ENCODE results near the gene HADHB. TPM values are rescaled to one million over a fixed set of nuclear protein-coding genes. Genes with fewer than 3 reads are reported as not detected.

Gene HADHB
- total RNA-seq, 2 donors from 2014 or later: 119 to 130 TPM

GRCh38 chr2:26202981-26203490 lies 41.7 kb upstream of the HADHB start:
- no peak for DNase-seq (ENCODE audit: low spot score)
- H3K4me1 ChIP-seq (replicated peaks): no peaks in the 10 kb centered on the region
- no peaks in the 10 kb centered on the region for H3K9me3 ChIP-seq
- no peak overlapping the region for H3K27ac ChIP-seq
- TF ChIP-seq POLR2AphosphoS5 (IDR thresholded peaks at IDR 0.05) (no peak), CTCF (IDR thresholded peaks at IDR 0.05) (no peak), POLR2A (IDR thresholded peaks at IDR 0.05) (no peak)
- H3K36me3 ChIP-seq: no peaks in the 10 kb centered on the region
- H3K4me3 ChIP-seq: no peak overlapping the region
- H3K27me3 ChIP-seq (replicated peaks; ENCODE audit: insufficient read depth): no peaks in the 10 kb centered on the region
- intact Hi-C loops (cut with DNase I): no loop called here
- WGBS: 30% methylated on average over 1 of the region's 1 CpG

GRCh38 chr2:26203906-26204305 lies 40.8 kb upstream of the HADHB start:
- 86% methylated on average over 7 of the region's 7 CpGs for WGBS
- DNase-seq (ENCODE audit: low spot score): no peak
- Histone ChIP-seq H3K4me1 (replicated peaks) (no peaks in the 10 kb centered on the region), H3K27me3 (replicated peaks; ENCODE audit: insufficient read depth) (no peaks in the 10 kb centered on the region), H3K9me3 (no peaks in the 10 kb centered on the region), H3K4me3 (no peak overlapping the region), H3K27ac (no peak overlapping the region), H3K36me3 (peaks cover 0 to under 1% of the 10 kb centered on the region in 2 donors)
- intact Hi-C loops (cut with DNase I): no loop called here
- TF ChIP-seq POLR2AphosphoS5 (IDR thresholded peaks at IDR 0.05): no peak
- TF ChIP-seq POLR2A (IDR thresholded peaks at IDR 0.05): no peak
- no peak for TF ChIP-seq CTCF (IDR thresholded peaks at IDR 0.05)

- DNase-seq (ENCODE audit: low spot score): no peak
- TF ChIP-seq POLR2AphosphoS5 (IDR thresholded peaks at IDR 0.05): no peak
- TF ChIP-seq CTCF (IDR thresholded peaks at IDR 0.05): no peak
- no peak for TF ChIP-seq POLR2A (IDR thresholded peaks at IDR 0.05)
- H3K27ac ChIP-seq: no peak overlapping the region
- peaks cover 6 to 8% of the 10 kb centered on the region in 2 donors for H3K36me3 ChIP-seq
- no peaks in the 10 kb centered on the region for H3K9me3 ChIP-seq
- H3K4me1 ChIP-seq (replicated peaks): no peaks in the 10 kb centered on the region
- H3K4me3 ChIP-seq: no peak overlapping the region
- no peaks in the 10 kb centered on the region for H3K27me3 ChIP-seq (replicated peaks; ENCODE audit: insufficient read depth)
- 87% methylated on average over 5 of the region's 5 CpGs for WGBS
- intact Hi-C loops (cut with DNase I): no loop called here
Measured at GRCh38 chr2:26212011-26212410, 32.7 kb upstream of the HADHB start.

- 63% methylated on average over 1 of the region's 1 CpG for WGBS
- DNase-seq (ENCODE audit: low spot score): no peak
- Histone ChIP-seq H3K27me3 (replicated peaks; ENCODE audit: insufficient read depth) (no peaks in the 10 kb centered on the region), H3K4me3 (no peak overlapping the region), H3K36me3 (peaks cover 2 to 6% of the 10 kb centered on the region in 2 donors), H3K4me1 (replicated peaks) (no peaks in the 10 kb centered on the region), H3K27ac (no peak overlapping the region), H3K9me3 (no peaks in the 10 kb centered on the region)
- TF ChIP-seq POLR2A (IDR thresholded peaks at IDR 0.05): no peak
- TF ChIP-seq POLR2AphosphoS5 (IDR thresholded peaks at IDR 0.05): no peak
- TF ChIP-seq CTCF (IDR thresholded peaks at IDR 0.05): no peak
- intact Hi-C loops (cut with DNase I): no loop called here
Measured at GRCh38 chr2:26214759-26215158, 30.0 kb upstream of the HADHB start.

GRCh38 chr2:26215833-26216232 lies 28.9 kb upstream of the HADHB start:
- Histone ChIP-seq H3K4me3 (no peak overlapping the region), H3K27ac (no peak overlapping the region), H3K9me3 (no peaks in the 10 kb centered on the region), H3K4me1 (replicated peaks) (no peaks in the 10 kb centered on the region), H3K36me3 (peaks cover 0 to 6% of the 10 kb centered on the region in 2 donors), H3K27me3 (replicated peaks; ENCODE audit: insufficient read depth) (no peaks in the 10 kb centered on the region)
- no peak for TF ChIP-seq POLR2AphosphoS5 (IDR thresholded peaks at IDR 0.05)
- TF ChIP-seq POLR2A (IDR thresholded peaks at IDR 0.05): no peak
- no peak for TF ChIP-seq CTCF (IDR thresholded peaks at IDR 0.05)
- DNase-seq (ENCODE audit: low spot score): no peak
- intact Hi-C loops (cut with DNase I): no loop called here
- 100% methylated on average over 1 of the region's 1 CpG for WGBS
